ENCODE measurements around the gene ETV6.

ETV6 gene

DNA sequence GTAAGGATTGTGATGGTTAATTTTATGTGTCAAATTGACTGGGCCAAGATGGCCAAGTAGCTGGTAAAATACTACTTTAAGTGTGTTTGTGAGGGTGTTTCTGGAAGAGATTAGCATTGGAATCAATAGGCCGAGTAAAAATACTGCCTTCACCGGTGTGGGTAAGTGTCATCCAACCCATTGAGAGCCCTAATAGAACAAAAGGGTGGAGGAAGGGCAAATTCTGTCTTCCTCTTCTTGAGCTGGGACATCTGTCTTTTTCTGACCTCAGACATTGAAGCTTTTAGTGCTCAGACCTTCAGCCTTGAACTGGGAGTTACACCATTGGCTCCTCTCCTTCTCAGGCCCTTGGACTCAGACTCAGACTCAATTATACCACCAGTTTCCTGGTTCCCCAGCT, 8.0 kb upstream of the ETV6 start:
- DNase-seq: no peak

DNA sequence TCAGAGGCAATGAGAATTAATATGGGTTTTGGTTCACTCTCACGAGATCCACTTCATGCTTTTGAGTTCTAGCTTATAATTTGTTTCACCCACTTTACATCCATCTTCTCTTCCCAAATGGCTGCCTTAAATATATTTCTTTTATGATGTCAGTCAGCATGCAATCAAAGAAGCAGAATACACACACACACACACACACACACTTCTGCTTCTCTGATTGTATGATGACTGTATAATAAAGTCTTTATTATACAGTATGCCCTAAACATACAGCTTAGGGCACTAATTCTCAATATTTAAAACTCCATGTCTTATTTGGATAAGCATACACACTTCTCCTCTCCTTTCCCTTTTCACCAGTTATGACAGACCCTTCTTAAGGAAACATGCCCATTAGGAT, 6.7 kb upstream of the ETV6 start:
- DNase-seq: no peak

DNA sequence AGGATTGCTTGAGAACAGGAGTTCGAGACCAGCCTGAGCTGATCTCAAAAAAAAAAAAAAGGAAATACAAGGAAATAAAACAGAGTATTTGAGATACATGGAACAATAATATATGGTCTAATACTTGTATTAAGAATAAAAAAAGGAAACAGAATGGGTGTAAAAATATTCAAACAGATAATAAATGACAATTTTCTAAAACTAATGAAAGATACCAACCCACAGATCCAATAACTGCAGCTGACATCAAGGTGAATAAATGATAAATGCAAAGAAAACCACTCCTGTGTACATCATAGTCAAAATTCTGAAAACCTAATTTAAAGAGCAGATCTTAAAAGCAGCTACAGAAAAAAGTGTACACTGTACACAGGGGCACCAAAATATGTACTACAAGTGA, 4.1 kb upstream of the ETV6 start:
- DNase-seq: no peak

DNA sequence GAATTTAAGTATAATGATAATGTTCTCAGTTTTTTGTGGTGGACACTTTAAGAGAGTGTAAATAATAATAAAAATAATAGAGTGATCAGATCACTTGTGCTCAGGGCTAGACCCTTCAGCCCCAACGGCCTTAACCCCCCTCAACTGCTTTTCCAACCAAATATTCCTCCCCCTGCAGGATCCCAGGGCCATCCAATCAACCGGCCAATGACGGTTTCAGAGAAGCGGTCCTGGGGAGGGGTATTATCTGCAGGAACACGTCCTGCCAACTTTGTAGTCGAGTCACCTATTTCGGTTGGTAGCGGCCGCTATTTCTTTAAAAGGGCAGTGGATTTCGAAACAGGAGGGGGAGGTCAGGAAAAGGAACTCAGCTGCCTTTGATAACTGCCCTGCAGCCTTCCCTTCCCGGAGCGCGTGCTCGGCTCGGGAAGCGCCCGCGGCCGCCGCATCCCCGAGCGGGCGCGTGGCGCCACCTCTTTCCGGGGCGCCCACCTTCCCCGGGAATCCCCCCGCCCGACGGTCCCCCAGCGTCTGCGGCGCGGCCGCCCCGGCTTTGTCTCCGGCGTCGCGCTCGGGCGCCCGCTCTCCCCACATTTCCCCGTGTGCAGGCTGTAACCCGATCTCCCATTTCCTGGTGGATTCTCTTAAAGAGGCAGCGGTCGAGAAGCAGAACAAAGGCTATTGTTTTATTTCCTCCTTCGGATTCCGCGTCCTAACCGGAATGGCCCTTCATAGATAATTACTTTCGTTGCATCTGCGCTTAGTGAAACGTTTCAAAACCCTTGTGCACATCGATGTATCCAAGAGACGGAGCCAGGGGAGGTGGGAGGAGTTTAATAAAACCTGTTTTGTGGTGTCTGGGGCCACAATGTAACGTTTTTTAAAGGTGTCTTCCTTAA, 711 bp upstream of the ETV6 start:
- peak; percentile 88 for DNase-seq

DNA sequence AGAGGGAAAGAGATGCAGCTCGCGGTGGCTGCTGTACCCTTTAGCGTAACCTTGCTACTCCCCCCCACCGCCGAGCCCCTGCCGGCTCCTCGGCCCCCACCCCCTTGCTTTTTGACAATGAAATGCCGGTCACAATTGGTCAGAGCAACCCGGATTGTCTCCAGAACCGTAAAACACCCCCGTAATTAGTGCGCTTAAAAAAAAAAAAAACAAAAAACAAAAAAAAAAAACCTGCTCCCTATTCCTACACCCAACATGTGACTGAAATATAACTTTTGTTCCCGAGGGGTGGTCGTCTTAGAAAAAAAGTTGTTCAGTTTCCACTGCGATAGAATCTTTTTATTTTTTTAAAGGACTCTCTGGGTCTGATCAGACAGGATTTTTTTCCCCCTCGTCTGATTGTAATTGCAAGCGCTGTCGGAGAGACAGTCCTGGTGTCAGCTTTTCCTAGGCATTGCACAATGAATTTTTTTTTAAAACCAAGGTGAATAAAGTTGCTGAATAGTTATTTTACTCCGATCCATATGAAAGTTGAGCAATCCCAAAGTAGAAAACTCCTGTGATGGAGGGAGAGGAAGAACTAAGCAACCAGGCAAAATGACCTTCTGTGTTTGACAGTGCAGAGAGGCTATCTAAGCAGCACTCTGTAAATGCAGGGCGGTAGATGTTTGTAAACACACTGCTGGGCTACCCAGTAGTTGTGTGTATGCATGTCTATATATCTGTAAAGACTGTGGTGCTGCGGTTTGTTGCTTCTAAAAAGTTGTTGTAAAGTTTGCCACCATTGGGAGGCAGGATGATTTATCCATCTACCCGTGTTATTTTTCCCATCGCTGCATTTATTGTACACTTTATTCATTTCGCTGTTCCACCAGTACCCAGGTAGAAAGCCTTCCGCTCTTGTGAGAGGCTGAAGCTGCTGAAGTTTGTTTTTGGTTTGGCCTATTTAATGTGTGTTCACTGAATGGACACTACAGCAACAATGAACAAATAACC, 1.1 kb downstream of the ETV6 start:
- DNase-seq: peak; percentile 66

DNA sequence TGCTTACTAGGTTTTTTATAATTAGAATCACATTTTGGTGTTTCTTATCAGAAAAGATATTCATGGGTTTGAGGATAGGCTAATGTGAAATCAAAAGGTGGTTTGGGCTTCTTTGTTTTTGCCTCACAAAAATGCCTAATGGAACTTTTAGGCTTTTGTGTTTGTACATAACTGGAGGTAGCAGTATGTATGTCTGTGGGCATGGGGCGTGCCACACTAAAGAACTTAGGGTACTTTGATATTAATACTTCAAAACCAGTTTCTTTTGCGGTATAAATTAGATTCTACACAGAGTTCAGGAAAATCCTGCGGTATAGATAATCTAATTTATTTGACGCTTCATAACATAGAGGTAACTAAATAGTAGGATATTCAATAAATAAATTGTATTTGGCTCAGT, 1.9 kb downstream of the ETV6 start:
- no peak for DNase-seq

DNA sequence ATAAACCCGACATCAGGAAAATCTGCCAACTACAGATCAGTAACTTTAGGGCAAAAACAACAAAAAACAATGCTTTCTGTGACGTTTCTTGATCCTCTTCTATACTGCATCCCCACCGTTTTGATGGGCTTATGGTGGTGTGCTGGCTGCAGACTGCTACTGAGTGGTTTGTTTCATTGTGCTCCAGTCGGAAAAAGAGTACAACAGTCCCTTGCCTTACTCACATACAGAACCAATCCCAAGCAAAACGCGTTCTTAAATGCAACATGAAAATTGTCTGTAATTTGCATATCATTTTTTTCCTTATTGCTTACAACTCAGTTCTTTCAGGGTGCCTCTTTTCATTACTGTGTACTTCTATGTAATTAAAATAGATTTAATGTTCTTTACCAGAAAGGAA, 2.3 kb downstream of the ETV6 start:
- DNase-seq: no peak

DNA sequence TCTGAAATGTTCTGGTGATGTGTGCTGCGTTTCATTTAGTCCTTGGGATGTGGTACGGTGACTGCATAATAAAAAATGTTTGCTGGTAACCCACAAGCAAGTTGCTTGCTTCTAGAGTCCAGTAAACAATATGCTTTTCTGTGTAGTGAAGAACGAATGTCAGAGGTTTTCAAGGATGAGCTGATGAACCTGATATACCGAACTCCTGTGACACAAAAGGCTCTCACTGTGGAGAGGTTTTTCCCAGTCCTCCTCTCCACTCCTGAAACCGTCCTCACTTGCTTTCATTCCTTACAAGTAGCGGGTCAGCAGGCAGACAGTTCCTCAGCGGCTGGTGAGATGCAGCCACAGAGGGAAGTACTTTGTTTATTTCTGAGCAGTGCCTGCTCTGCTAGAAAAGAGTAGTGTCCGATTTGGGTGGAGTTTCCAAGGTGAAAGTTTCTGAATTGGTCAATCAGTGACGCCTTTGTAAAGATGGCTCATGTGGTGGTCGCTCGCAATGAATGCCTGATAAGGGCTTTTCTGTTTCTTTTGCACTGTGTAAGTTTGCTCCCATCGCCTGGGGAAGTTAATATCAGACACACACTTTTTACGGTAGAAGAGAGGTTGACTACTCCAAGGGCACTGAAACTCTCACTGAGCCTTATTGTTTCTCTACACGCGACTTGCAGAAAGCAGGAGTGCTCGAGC, 3.0 kb downstream of the ETV6 start:
- peak; percentile 58 for DNase-seq

DNA sequence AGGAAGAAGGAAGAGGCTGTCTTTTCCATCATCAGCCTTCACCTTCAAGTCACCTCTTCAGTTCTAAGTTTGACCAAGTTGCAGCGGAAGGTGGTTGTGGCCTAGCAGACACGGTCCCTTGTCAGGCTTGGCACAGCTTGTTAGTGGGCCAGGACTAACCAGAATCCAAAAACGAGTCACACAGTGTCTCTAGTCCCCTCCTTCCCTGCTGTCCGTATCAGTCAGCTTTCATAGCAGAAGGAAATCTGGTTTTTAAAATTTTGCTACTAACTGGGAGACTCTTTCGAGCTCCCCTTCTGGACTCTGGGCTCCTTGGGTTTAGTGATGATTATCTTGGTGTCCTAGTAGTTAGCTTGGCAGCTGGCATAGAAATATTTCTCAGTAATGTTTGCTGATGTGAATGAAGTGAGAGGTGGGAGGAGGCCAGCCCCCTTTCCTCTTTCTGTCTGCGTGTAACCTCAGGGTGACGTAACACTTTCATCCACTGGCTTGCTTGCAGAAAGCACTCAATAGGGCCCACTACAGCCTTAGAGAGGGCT, 3.8 kb downstream of the ETV6 start:
- DNase-seq: no peak

DNA sequence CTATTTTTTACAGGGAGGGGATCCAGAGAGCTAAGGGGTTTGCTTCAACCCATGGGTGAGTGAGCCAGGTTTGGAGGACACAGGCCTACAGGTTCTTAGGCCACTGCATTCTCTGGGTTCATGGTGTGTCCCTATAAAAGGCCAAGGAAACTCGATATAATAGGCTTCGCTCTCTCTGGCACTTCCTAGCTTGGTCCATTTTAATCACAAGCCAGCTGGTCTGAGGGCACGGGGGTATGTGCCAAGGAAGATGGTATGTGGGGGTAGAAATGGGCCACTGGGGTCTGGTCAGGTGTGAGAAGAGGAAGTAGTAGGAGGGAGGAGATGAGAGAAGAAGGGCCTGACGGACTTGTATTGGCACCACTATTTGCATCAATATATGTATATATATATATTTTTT, 4.9 kb downstream of the ETV6 start:
- DNase-seq: no peak

DNA sequence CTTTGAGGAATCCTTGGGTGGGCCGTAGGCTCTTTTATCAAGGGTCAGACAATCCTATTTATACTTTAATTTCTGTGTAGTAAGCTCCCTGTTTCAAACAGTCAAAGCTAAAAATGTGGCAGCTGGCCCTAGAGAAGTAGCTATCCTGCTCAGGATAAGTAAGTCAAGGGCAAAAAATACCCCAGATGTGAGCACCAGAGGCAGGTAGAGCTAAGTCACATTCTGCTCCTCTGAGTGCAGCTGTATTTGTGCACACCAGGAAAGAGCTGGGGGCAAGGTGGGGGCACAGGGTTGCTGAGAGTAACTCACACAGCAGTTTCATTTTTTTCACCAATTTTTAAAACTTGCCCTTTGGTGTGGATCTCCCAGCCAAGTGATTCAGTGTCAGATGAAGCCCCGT, 5.3 kb downstream of the ETV6 start:
- DNase-seq: no peak

DNA sequence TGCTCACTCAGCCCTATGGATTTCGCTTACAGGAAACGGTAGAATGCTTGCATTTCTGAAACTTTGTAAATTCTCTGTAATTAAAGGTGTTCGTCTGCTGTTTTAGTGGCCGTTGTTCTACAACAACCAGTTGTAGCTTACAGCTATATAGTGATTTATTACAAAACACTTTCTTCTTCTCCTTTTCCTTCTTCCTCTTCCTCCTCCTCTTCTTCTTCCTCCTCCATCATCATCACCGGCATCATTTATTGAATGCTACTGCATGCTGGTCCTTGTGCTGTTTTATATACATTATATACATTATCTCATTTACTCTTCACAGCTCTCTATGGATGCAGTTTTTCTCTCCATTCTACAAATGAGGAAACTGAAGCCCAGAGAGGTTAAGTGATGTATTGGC, 6.4 kb downstream of the ETV6 start:
- no peak for DNase-seq

DNA sequence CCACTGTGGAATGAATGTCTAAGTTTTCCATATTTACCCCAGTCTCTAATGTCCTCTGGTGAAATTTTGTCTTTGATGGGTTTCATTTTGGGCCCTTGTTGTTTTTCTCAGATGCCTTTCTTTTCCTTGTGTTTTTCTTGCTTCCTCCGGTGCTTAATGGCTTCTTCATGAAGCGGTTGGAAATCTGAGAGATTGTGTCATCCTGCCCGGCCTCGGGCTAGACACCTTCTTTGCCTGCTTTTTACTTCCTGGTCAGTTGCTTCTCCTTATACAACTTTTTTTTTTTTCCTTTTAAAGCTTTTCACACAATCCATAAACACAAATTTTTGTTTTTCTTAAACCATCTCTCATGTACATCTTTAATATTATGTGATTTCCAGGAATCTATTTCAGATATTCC, 7.1 kb downstream of the ETV6 start:
- DNase-seq: no peak

DNA sequence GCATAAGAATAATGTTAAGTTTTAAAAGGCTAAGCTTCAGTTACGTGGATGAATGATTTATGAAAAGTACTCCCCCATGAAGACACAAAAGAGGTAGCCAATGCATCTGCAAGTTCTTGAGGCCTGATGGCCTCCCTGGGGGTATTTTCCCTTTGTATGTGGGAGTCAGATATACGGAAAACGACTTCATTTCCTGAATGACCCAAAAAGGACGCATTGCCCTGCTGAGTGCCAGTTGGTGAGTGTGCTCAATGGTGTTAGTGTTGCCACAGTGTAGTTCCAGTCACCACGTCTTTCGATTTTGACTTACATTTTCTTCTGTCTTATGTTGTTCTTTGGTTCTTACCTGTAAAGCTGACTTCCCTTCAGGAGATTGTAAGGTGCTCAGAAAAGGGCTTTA, 8.0 kb downstream of the ETV6 start:
- DNase-seq: no peak

DNA sequence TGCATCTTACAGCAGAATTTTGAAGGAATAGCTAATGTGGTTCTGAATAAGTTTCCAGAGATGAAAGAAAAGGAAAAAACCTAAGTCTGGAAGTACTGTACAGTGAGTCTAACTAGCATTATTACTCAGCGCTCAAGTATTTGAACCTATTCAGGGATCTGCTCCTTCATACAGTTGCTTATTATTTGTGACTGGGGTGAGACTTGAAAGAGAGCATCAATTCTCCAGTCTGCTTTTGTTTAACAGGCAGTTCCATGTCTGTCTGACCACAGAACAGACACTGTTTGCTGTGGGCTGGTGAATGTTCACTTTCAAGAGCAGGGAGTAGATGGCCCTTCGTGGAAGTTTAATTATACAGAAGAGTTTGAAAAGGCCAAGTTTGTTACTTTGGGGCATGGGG, 9.3 kb downstream of the ETV6 start:
- no peak for DNase-seq

DNA sequence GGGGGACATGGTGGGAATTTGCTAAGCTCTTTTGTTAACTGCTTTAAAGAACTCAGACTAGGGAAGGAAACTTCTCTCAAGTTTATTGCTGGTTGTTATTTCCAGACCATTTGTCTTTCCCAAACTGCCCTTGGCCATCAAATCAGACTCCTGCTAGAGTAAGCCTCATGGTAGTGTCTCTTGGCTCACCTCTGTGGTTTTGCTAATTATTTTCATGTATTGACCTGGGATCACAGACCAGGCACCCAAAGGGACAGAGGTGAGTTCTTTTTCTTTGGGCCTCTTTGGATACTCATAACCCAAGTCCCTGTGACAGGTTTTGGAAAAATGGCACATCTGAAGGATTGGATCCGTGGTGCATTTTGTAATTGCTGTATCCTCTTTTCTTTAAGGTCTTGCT, 11.2 kb downstream of the ETV6 start:
- DNase-seq: no peak

DNA sequence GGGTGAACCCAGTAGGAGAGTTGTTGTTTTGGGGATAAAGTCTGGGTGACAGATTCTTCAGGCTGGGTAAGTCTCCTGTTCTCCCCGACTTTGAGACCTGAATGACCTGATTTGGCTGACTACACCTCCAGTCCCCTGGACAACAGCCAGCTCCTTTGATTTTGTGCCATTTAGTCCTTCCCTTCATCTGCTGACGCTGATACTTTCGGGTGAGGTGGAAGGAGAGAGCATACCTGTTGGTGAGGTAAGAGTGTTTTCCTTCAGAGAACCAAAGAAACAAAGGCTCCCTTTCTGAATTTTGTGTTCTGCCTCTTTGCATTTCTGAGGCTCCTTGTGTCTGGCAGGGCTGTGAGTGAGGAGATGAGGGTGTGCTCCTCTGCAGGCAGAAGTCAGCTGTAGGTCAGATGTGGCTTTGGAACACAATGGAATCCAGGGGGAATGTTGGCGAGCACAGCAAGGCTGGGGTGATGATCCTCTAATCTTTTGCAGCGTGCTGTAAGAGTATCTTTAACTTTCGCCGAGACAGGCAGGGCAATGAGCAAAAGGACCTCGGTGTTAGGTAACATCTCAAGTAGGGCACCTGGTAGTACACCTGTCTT, 12.1 kb downstream of the ETV6 start:
- no peak for DNase-seq

DNA sequence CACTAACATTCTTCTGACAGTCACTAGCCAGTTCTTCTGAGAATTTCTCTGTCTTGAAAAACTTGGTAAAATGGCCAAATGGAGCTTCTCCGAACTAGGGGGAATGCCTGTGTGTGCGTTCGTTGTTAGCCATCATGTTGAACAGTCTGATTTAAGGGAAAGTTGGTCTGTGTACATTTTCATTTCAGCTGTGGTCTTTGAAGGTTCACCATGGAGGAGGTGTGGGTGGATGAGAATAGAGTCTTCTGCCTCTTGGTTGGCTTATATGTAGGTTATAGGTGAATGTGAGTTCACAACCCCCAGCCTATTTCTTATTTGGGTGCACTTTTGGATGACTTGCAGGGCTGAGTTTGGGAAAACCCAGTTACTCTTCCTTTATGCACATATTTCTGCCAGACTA, 12.9 kb downstream of the ETV6 start:
- no peak for DNase-seq

DNA sequence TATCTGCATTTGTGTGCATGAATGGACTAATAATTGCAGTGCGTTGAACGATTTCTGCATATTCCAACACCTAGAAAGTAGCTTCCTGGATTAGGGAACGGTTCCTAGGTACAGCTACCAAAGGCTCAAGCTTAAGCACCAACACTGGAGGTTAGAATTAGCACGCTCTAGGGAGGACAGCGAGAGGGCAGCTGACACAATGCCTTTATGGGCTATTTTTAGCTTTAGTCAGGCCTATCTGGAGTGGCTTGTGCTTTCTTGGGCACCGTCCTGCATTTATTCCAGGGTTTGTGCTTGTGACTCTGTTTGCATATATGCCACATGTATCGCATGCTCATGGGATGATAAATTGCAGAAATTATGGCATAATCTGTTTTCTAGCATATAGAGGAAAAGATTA, 13.7 kb downstream of the ETV6 start:
- DNase-seq: no peak

DNA sequence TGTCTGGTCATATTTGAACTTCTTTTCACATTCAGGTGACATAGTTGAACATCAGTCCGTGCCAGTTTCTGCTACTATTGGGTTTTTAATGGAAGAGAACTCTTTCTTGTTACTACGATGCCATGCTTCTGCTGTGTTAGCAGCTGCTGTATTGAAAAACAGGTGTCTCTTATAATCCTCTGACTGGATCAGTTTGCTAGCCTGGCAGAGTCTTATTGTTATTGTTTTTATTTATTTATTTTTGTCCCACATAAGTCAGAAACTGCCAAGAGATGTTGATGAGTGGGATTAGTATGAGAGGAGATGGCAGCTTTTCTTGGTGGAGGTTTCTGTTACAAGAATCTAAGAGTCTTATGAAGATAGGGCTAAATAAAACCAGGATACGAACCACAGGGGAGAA, 14.6 kb downstream of the ETV6 start:
- DNase-seq: no peak

DNA sequence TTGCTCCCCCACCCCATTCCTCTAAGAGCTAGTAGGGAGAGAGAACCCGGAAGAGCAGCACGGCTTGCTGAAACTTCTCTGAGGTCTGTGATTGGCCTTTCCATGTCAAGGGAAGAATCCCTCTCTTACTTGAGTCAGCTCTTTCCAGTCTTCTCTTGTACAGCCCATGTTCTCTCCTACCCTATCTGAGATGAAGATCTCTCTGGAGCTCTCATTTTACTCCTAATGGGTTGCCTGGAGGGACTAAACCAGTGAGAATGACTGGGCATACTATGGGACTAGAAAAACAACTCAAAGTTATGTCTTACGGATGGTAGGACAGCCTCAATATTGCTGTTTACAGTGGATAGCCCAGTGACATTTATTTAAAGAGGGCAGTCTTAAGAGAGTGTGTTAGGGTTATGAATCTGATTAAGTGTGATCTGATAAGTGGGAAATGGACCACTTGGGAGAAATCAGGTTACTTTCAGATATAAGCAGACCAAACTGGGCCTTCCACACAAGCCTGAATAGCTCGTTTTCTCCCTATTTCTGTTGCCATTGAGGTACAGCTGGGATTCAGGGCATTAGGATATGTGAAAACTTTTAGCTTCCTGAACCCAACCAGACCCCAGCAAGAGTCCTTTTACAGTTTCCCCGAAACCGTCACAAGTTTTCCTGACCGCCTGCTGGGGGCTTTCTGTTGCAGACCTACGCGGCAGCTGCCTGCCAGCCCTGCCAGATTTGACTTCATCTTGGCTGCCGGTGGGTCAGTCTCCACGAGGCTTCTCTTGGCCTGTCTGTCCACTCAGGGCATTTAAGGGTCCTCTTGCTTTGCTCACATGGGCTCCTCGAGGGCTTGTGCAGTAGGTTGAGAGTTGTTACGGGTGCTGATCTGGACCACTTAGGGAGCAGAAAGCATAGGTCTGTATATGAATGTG, 16.9 kb downstream of the ETV6 start:
- DNase-seq: no peak
